SU-DHL-6 (cell line): ENCODE measurements around the gene NFIA.

Experiments
- H2AFZ ChIP-seq: fragments of 200-600 bp; sonication (generic); 2 replicates; pipeline ENCODE4 v1.6.1; 2014; ENCODE audit warnings: low read depth, mild to moderate bottlenecking, moderate library complexity, mixed read lengths, antibody characterized with exemption, low read length; ENCODE audit not compliant: severe bottlenecking
- H3F3A ChIP-seq: fragments of 200-600 bp; shearing (Covaris generic); 2 replicates; pipeline ENCODE4 v1.6.0; 2016; ENCODE audit warnings: antibody characterized with exemption, mild to moderate bottlenecking; ENCODE audit not compliant: insufficient read depth
- H3K27ac ChIP-seq: fragments of 200-600 bp; sonication (generic); 2 replicates; pipeline ENCODE4 v1.5.1; 2016; ENCODE audit warnings: low read depth, mild to moderate bottlenecking, low read length, moderate library complexity, mixed read lengths
- H3K27me3 ChIP-seq: fragments of 200-600 bp; sonication (generic), shearing (Covaris generic); 2 replicates; pipeline ENCODE4 v1.6.0; 2014; ENCODE audit warnings: mild to moderate bottlenecking, low read length
- H3K36me3 ChIP-seq: fragments of 200-600 bp; sonication (generic); 2 replicates; pipeline ENCODE4 v1.6.1; 2014; ENCODE audit warnings: mild to moderate bottlenecking, low read length, mixed read lengths
- H3K4me2 ChIP-seq: fragments of 300-600, 200-600 bp; shearing (Covaris generic), sonication (generic); 2 replicates; pipeline ENCODE4 v1.6.0; 2014; ENCODE audit warnings: low read length, low read depth, mild to moderate bottlenecking; ENCODE audit not compliant: poor library complexity, severe bottlenecking
- H3K4me3 ChIP-seq: fragments of 200-600 bp; sonication (generic); 2 replicates; pipeline ENCODE4 v1.5.1; 2014; ENCODE audit warnings: antibody characterized with exemption, low read length, mild to moderate bottlenecking, mixed read lengths; ENCODE audit not compliant: insufficient read depth, poor library complexity, severe bottlenecking
- H3K79me2 ChIP-seq: fragments of 200-600 bp; sonication (generic); 2 replicates; pipeline ENCODE4 v1.6.1; 2014; ENCODE audit warnings: mild to moderate bottlenecking, low read length, moderate library complexity; ENCODE audit not compliant: insufficient read depth
- H3K9ac ChIP-seq: fragments of 200-600 bp; sonication (generic); 2 replicates; pipeline ENCODE4 v1.7.0; 2014; ENCODE audit warnings: mild to moderate bottlenecking, low read length
- H3K9me2 ChIP-seq: fragments of 200-600 bp; sonication (generic); replicated peaks from 2 replicates; pipeline ENCODE4 v1.6.1; 2014; ENCODE audit warnings: low read length; ENCODE audit not compliant: insufficient read depth
- H3K9me3 ChIP-seq: fragments of 200-600 bp; sonication (generic); 2 replicates; pipeline ENCODE4 v1.6.1; 2014; ENCODE audit warnings: low read length, mixed read lengths; ENCODE audit not compliant: insufficient read depth
- H4K20me1 ChIP-seq: fragments of 200-600 bp; sonication (generic); 2 replicates; pipeline ENCODE4 v1.6.1; 2014; ENCODE audit warnings: low read depth, mild to moderate bottlenecking, antibody characterized with exemption, low read length, moderate library complexity, mixed read lengths
- EZH2phosphoT487 ChIP-seq: fragments of 200-600 bp; sonication (generic), shearing (Covaris generic); conservative IDR thresholded peaks from 2 replicates; pipeline ENCODE4 v1.6.1; 2018; ENCODE audit warnings: mild to moderate bottlenecking, antibody characterized with exemption, low read length, moderate library complexity, mixed read lengths
- TF ChIP-seq, protein P1 (sequence below): fragments of 200-600 bp; sonication (generic); IDR thresholded peaks from one replicate; pipeline ENCODE4 v1.5.1; 2017; ENCODE audit warnings: antibody characterized with exemption, mild to moderate bottlenecking, low read length, moderate library complexity; ENCODE audit not compliant: insufficient read depth, poor library complexity, severe bottlenecking

Gene NFIA

GRCh38 chr1:61082311-61083012, at the start of gene NFIA:
TSS of gene NFIA (plus strand) at chr1:61082561.
- peak within 1 kb of the TSS; percentile 72 for H3K4me3 ChIP-seq
- TF ChIP-seq, protein P1, sequence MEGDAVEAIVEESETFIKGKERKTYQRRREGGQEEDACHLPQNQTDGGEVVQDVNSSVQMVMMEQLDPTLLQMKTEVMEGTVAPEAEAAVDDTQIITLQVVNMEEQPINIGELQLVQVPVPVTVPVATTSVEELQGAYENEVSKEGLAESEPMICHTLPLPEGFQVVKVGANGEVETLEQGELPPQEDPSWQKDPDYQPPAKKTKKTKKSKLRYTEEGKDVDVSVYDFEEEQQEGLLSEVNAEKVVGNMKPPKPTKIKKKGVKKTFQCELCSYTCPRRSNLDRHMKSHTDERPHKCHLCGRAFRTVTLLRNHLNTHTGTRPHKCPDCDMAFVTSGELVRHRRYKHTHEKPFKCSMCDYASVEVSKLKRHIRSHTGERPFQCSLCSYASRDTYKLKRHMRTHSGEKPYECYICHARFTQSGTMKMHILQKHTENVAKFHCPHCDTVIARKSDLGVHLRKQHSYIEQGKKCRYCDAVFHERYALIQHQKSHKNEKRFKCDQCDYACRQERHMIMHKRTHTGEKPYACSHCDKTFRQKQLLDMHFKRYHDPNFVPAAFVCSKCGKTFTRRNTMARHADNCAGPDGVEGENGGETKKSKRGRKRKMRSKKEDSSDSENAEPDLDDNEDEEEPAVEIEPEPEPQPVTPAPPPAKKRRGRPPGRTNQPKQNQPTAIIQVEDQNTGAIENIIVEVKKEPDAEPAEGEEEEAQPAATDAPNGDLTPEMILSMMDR = no peak
- no peak for TF ChIP-seq EZH2phosphoT487
- H3K9me3 ChIP-seq = no peaks in the 10 kb centered on the region
- H4K20me1 ChIP-seq = peaks cover 20% of the 10 kb centered on the region; the same call in 1 of the 2 replicates
- H3K79me2 ChIP-seq = no peaks in the 10 kb centered on the region; the same call in 1 of the 2 replicates
- peak within 1 kb of the TSS; percentile 89 for H2AFZ ChIP-seq
- peaks cover 48% of the 10 kb centered on the region for H3F3A ChIP-seq
- no peaks in the 10 kb centered on the region for H3K9me2 ChIP-seq
- peaks cover 3% of the 10 kb centered on the region; the same call in 1 of the 2 replicates for H3K36me3 ChIP-seq
- no peaks in the 10 kb centered on the region for H3K27me3 ChIP-seq
- H3K27ac ChIP-seq = peak within 1 kb of the TSS; percentile 28
- peak within 1 kb of the TSS; percentile 70 for H3K9ac ChIP-seq
- peak within 1 kb of the TSS; percentile 73 for H3K4me2 ChIP-seq

- Histone ChIP-seq H3K36me3 (no peaks in the 10 kb centered on the region), H3K9me2 (no peaks in the 10 kb centered on the region), H3K79me2 (no peaks in the 10 kb centered on the region), H4K20me1 (no peaks in the 10 kb centered on the region), H3K27me3 (no peaks in the 10 kb centered on the region), H3K4me3 (no peak overlapping the region), H3K9ac (no peak overlapping the region), H3K9me3 (no peaks in the 10 kb centered on the region), H2AFZ (no peak overlapping the region), H3K4me2 (no peak overlapping the region), H3F3A (no peaks in the 10 kb centered on the region), H3K27ac (no peak overlapping the region)
- TF ChIP-seq EZH2phosphoT487 = no peak
- TF ChIP-seq, protein P1 = no peak
These were observed 46.5 kb upstream of the NFIA start for GRCh38 chr1:61035880-61036279.

DNA sequence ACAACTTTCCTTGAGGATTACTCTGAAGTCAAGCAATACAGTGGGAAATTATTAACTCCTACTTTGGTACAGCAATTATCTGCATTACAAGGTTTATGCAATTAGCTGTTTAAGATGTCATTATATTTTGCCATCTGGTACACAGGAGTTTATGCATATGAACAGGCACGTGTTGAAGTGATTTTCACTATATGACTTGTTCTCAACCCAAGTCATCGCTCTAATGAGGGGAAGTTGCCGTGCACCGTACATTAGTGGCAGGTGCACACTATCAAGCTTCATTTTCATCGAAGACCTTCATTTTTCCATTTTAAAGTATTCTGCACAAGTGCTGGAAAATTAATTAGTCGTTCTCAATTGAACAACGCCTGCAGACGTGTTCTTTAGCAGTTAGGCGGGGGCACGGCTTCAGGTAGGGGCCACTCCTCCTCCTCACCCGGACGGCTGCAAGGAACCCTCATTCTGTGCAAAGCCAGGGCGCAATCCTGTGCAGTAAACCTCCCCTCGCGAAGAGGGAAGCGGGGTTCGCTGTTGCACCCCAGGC, 39.8 kb upstream of the NFIA start:
- no peaks in the 10 kb centered on the region for H3K79me2 ChIP-seq
- H3K36me3 ChIP-seq = no peaks in the 10 kb centered on the region
- H3K27ac ChIP-seq = no peak overlapping the region
- H3K4me2 ChIP-seq = no peak overlapping the region
- H4K20me1 ChIP-seq = no peaks in the 10 kb centered on the region
- H3F3A ChIP-seq = no peaks in the 10 kb centered on the region
- H3K27me3 ChIP-seq = no peaks in the 10 kb centered on the region
- H2AFZ ChIP-seq = peak overlapping the region; percentile 48
- no peaks in the 10 kb centered on the region for H3K9me3 ChIP-seq
- H3K4me3 ChIP-seq = no peak overlapping the region
- no peak overlapping the region for H3K9ac ChIP-seq
- no peaks in the 10 kb centered on the region for H3K9me2 ChIP-seq
- no peak for TF ChIP-seq EZH2phosphoT487
